Astrocyte (in vitro differentiated cells and primary cell): ENCODE data around the gene TMEM201. TPM values are rescaled to one million over a fixed set of nuclear protein-coding genes. Genes with fewer than 3 reads are reported as not detected.

Source experiments
- DNase-seq: peaks from one replicate; pipeline ENCODE4 v3.0.0-alpha.2; 2010; ENCODE audit warnings: low read depth
- FAIRE-seq: peaks from 2 replicates; lab custom pipeline; 2011; peaks lifted over from hg19 to GRCh38; lab: Jason Lieb, UNC
- H2AFZ ChIP-seq: 2 replicates; pipeline ENCODE4 v1.6.0; 2012; ENCODE audit warnings: low read depth, low read length, inconsistent platforms
- H3K27ac ChIP-seq: 2 replicates; pipeline ENCODE4 v1.5.1; 2011; ENCODE audit warnings: low read depth, low read length, inconsistent platforms
- H3K27me3 ChIP-seq: 2 replicates; pipeline ENCODE4 v1.6.0; 2011; ENCODE audit warnings: low read length, inconsistent platforms; ENCODE audit not compliant: insufficient read depth
- H3K36me3 ChIP-seq: 2 replicates; pipeline ENCODE4 v1.5.1; 2011; ENCODE audit warnings: low read length, inconsistent platforms; ENCODE audit not compliant: insufficient read depth
- H3K4me1 ChIP-seq: 2 replicates; pipeline ENCODE4 v1.5.1; 2011; ENCODE audit warnings: low read length, inconsistent platforms; ENCODE audit not compliant: insufficient read depth
- H3K4me2 ChIP-seq: 2 replicates; pipeline ENCODE4 v1.6.0; 2012; ENCODE audit warnings: low read length, inconsistent platforms
- H3K4me3 ChIP-seq: 2 replicates; pipeline ENCODE4 v1.5.1; 2011; ENCODE audit warnings: low read depth, mild to moderate bottlenecking, low read length, inconsistent platforms; ENCODE audit not compliant: insufficient read depth
- H3K79me2 ChIP-seq: 2 replicates; pipeline ENCODE4 v1.6.0; 2012; ENCODE audit warnings: mild to moderate bottlenecking, low read length, inconsistent platforms; ENCODE audit not compliant: insufficient read depth
- H3K9ac ChIP-seq: 2 replicates; pipeline ENCODE4 v1.6.0; 2012; ENCODE audit warnings: mild to moderate bottlenecking, low read length, inconsistent platforms
- H3K9me3 ChIP-seq: 2 replicates; pipeline ENCODE4 v1.5.1; 2012; ENCODE audit warnings: low read depth, mild to moderate bottlenecking, low read length, inconsistent platforms; ENCODE audit not compliant: insufficient read depth
- H4K20me1 ChIP-seq: 2 replicates; pipeline ENCODE4 v1.6.0; 2012; ENCODE audit warnings: low read length, inconsistent platforms; ENCODE audit not compliant: insufficient read depth
- H3K27ac Mint-ChIP-seq: one replicate; pipeline ENCODE4 v1.8.0; 2021; ENCODE audit warnings: mild to moderate bottlenecking, mixed read lengths; ENCODE audit not compliant: unreplicated experiment
- H3K27me3 Mint-ChIP-seq: one replicate; pipeline ENCODE4 v1.8.0; 2021; ENCODE audit warnings: low read depth, mixed read lengths; ENCODE audit not compliant: unreplicated experiment
- H3K36me3 Mint-ChIP-seq: one replicate; pipeline ENCODE4 v1.8.0; 2021; ENCODE audit warnings: low read depth, mixed read lengths; ENCODE audit not compliant: unreplicated experiment
- H3K4me1 Mint-ChIP-seq: one replicate; pipeline ENCODE4 v1.8.0; 2021; ENCODE audit warnings: low read depth, mixed read lengths; ENCODE audit not compliant: unreplicated experiment
- H3K4me3 Mint-ChIP-seq: one replicate; pipeline ENCODE4 v1.8.0; 2021; ENCODE audit warnings: mild to moderate bottlenecking, moderate library complexity, mixed read lengths; ENCODE audit not compliant: unreplicated experiment
- H3K9me3 Mint-ChIP-seq: one replicate; pipeline ENCODE4 v1.8.0; 2021; ENCODE audit warnings: mild to moderate bottlenecking, mixed read lengths; ENCODE audit not compliant: unreplicated experiment
- CTCF ChIP-seq: IDR thresholded peaks from 2 replicates; pipeline ENCODE4 v1.5.1; 2011; ENCODE audit warnings: low read depth, mild to moderate bottlenecking, inconsistent platforms, low read length, moderate library complexity; ENCODE audit not compliant: insufficient read depth
- EZH2 ChIP-seq: IDR thresholded peaks from 2 replicates; pipeline ENCODE4 v1.6.1; 2012; ENCODE audit warnings: mild to moderate bottlenecking, low read length, inconsistent platforms; ENCODE audit not compliant: insufficient read depth
- total RNA-seq: library from RNA; stranded (reverse); gene quantifications from 2 replicates; pipeline ENCODE4 v1.2.1, GENCODE V29; 2021

The TMEM201 gene
- total RNA-seq, 1 donor from 2014 or later, result 10.0 TPM

GRCh38 chr1:9600861-9601834 is 12.4 kb downstream of the TMEM201 start:
- no peak for TF ChIP-seq CTCF
- no peak for TF ChIP-seq EZH2
- peaks cover 3% of the 10 kb centered on the region for H3K36me3 ChIP-seq
- no peak for FAIRE-seq
- no peak overlapping the region for H2AFZ ChIP-seq
- H3K4me1 ChIP-seq, result no peaks in the 10 kb centered on the region
- H3K79me2 ChIP-seq, result peaks cover under 1% of the 10 kb centered on the region
- no peak for DNase-seq
- peaks cover 2% of the 10 kb centered on the region for H3K27me3 Mint-ChIP-seq
- no peak overlapping the region for H3K9ac ChIP-seq
- no peak overlapping the region for H3K27ac ChIP-seq
- no peak overlapping the region for H3K4me3 Mint-ChIP-seq
- peaks cover 4% of the 10 kb centered on the region for H3K36me3 Mint-ChIP-seq
- H3K4me3 ChIP-seq, result no peak overlapping the region
- H3K4me1 Mint-ChIP-seq, result no peaks in the 10 kb centered on the region
- peaks cover 1% of the 10 kb centered on the region for H3K9me3 Mint-ChIP-seq
- no peak overlapping the region for H3K4me2 ChIP-seq
- no peaks in the 10 kb centered on the region for H3K27me3 ChIP-seq
- no peak overlapping the region for H3K27ac Mint-ChIP-seq
- peaks cover 9% of the 10 kb centered on the region for H4K20me1 ChIP-seq
- H3K9me3 ChIP-seq, result no peaks in the 10 kb centered on the region

- H3K36me3 Mint-ChIP-seq, result peaks cover 4% of the 10 kb centered on the region
- Histone ChIP-seq H3K9me3 (no peaks in the 10 kb centered on the region), H3K79me2 (no peaks in the 10 kb centered on the region), H3K27me3 (no peaks in the 10 kb centered on the region), H4K20me1 (peaks cover 12% of the 10 kb centered on the region), H3K27ac (no peak overlapping the region), H3K36me3 (peaks cover 3% of the 10 kb centered on the region), H3K4me3 (no peak overlapping the region), H2AFZ (no peak overlapping the region), H3K4me2 (no peak overlapping the region), H3K9ac (no peak overlapping the region), H3K4me1 (no peaks in the 10 kb centered on the region)
- H3K4me1 Mint-ChIP-seq, result no peaks in the 10 kb centered on the region
- H3K27me3 Mint-ChIP-seq, result peaks cover 4% of the 10 kb centered on the region
- H3K4me3 Mint-ChIP-seq, result no peak overlapping the region
- TF ChIP-seq CTCF (no peak), EZH2 (no peak)
- H3K27ac Mint-ChIP-seq, result no peak overlapping the region
- DNase-seq, result no peak
- no peak for FAIRE-seq
- H3K9me3 Mint-ChIP-seq, result peaks cover 1% of the 10 kb centered on the region
These were observed 13.5 kb downstream of the TMEM201 start for GRCh38 chr1:9601942-9602793.
